ENCODE measurements around the gene BCAR3. TPM values are rescaled to one million over a fixed set of nuclear protein-coding genes. Genes with fewer than 3 reads are reported as not detected.

The BCAR3 gene
- total RNA-seq, 3 donors from 2014 or later (not counting 1 experiment from before 2014, with no cell fraction given): 0.52 to 6.5 (median 2.4) TPM

GRCh38 chr1:93692451-93692861, 10.8 kb upstream of the BCAR3 start:
- H3K27ac ChIP-seq (ENCODE audit: low read length): no peak overlapping the region
- Mint-ChIP-seq H3K4me1 (no peaks in the 10 kb centered on the region), H3K27ac (no peak overlapping the region), H3K27me3 (ENCODE audit: low read depth in 2 of 2) (no peaks in the 10 kb centered on the region), H3K36me3 (no peaks in the 10 kb centered on the region), H3K4me3 (no peak overlapping the region), H3K9me3 (no peaks in the 10 kb centered on the region)
- no peak for TF ChIP-seq CTCF (IDR thresholded peaks at IDR 0.05)
- intact Hi-C loops (cut with micrococcal nuclease): no loop called here
- WGBS (ENCODE audit: insufficient coverage): 58% methylated on average over 2 of the region's 2 CpGs
- H3K4me1 ChIP-seq (ENCODE audit: control insufficient read depth, insufficient read depth, low read length): peaks cover 26% of the 10 kb centered on the region
- H3K4me3 ChIP-seq (ENCODE audit: low read length): no peak overlapping the region
- no peaks in the 10 kb centered on the region for H3K27me3 ChIP-seq (ENCODE audit: control insufficient read depth, insufficient read depth, low read length)
- DNase-seq (no peak), ATAC-seq (no peak)
- no peaks in the 10 kb centered on the region for H3K9me3 ChIP-seq (ENCODE audit: control insufficient read depth, insufficient read depth, low read length)
- H3K36me3 ChIP-seq (ENCODE audit: control insufficient read depth, insufficient read depth, low read length): no peaks in the 10 kb centered on the region

DNA sequence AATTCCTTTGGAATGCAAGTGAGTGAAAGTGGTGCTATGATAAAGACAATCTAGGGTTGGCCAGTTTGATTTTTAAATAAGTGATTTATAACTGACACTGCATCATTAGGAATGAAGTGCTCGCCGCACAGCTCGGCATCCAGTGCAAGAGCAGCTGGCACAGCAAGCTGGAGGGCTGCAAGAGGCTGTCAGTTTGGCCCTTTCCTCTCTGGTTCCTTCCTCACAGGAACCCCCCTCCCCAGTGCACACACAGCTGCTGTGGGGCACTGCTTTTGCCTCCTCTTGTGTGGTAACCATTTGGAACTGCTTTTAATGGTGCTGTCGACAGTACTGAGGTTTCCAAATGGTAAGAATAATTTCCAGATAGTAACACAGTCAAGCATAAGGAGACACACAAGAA, 10.4 kb upstream of the BCAR3 start:
- Mint-ChIP-seq H3K4me3 (no peak overlapping the region), H3K4me1 (no peaks in the 10 kb centered on the region), H3K27ac (no peak overlapping the region), H3K27me3 (ENCODE audit: low read depth in 2 of 2) (no peaks in the 10 kb centered on the region), H3K36me3 (no peaks in the 10 kb centered on the region), H3K9me3 (no peaks in the 10 kb centered on the region)
- TF ChIP-seq CTCF (IDR thresholded peaks at IDR 0.05): no peak
- Histone ChIP-seq H3K9me3 (ENCODE audit: control insufficient read depth, insufficient read depth, low read length) (no peaks in the 10 kb centered on the region), H3K27ac (ENCODE audit: low read length) (no peak overlapping the region), H3K27me3 (ENCODE audit: control insufficient read depth, insufficient read depth, low read length) (no peaks in the 10 kb centered on the region), H3K36me3 (ENCODE audit: control insufficient read depth, insufficient read depth, low read length) (no peaks in the 10 kb centered on the region), H3K4me1 (ENCODE audit: control insufficient read depth, insufficient read depth, low read length) (peaks cover 26% of the 10 kb centered on the region), H3K4me3 (ENCODE audit: low read length) (no peak overlapping the region)
- intact Hi-C loops (cut with micrococcal nuclease): no loop called here
- 39% methylated on average over 4 of the region's 4 CpGs for WGBS (ENCODE audit: insufficient coverage)
- DNase-seq: no peak
- ATAC-seq: no peak

DNA sequence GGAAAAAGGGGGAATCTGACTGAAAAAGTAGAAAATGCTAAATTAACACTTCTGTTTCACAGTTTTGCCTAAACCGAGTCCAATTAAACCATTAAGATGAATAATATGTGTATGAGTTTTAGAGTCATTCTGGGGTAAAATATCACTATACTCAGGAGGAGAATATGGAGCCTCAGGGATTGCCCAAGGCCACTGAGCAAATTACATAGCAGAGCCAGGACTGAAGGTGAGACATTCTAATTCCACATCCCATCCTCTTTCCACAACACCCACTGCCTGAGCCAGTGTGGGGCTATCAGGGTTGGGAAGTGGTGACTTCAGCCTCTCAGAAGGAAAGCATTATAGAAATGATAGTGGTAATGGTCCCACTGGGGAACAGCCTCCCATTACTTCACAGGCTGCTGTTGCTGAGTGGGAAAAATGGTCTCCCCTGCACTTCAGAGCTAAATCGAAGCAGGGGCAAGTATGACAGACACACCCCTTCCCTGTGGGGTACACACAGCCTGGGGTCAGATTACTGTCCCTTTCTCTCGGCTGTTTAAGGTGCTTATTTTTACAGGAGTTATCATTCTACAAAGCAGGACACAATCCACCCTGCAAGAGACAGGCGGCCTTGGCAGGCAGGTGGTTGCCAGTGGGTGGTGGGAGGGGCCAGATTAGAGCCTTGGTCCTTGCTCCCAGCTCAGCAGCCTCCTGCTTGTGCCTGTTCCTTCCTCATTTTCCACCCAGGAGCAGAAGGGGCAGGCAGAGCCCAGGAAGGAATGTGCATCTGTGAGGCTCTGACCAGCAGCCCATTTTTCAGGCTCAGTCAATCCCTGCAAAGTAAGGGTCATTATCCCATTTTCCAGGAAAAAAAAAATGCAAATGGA, 9.5 kb upstream of the BCAR3 start:
- WGBS (ENCODE audit: insufficient coverage): 91% methylated on average over 3 of the region's 4 CpGs
- H3K9me3 Mint-ChIP-seq: no peaks in the 10 kb centered on the region
- H3K4me3 Mint-ChIP-seq: no peak overlapping the region
- Histone ChIP-seq H3K9me3 (ENCODE audit: control insufficient read depth, insufficient read depth, low read length) (no peaks in the 10 kb centered on the region), H3K27me3 (ENCODE audit: control insufficient read depth, insufficient read depth, low read length) (no peaks in the 10 kb centered on the region), H3K4me1 (ENCODE audit: control insufficient read depth, insufficient read depth, low read length) (peaks cover 26% of the 10 kb centered on the region), H3K27ac (ENCODE audit: low read length) (no peak overlapping the region), H3K4me3 (ENCODE audit: low read length) (no peak overlapping the region), H3K36me3 (ENCODE audit: control insufficient read depth, insufficient read depth, low read length) (no peaks in the 10 kb centered on the region)
- H3K36me3 Mint-ChIP-seq: no peaks in the 10 kb centered on the region
- no peak for ATAC-seq
- intact Hi-C loops (cut with micrococcal nuclease): no loop called here
- H3K4me1 Mint-ChIP-seq: no peaks in the 10 kb centered on the region
- no peaks in the 10 kb centered on the region for H3K27me3 Mint-ChIP-seq (ENCODE audit: low read depth in 2 of 2)
- TF ChIP-seq CTCF (IDR thresholded peaks at IDR 0.05): no peak
- H3K27ac Mint-ChIP-seq: no peak overlapping the region
- no peak for DNase-seq

- DNase-seq: no peak
- H3K4me1 ChIP-seq (ENCODE audit: control insufficient read depth, insufficient read depth, low read length): peaks cover 23% of the 10 kb centered on the region
These were observed 8.7 kb upstream of the BCAR3 start for GRCh38 chr1:93690341-93690740.

More at GRCh38 chr1:93690341-93690740, 8.7 kb upstream of the BCAR3 start:
- no peaks in the 10 kb centered on the region for H3K4me1 Mint-ChIP-seq
- H3K9me3 Mint-ChIP-seq: no peaks in the 10 kb centered on the region
- no peaks in the 10 kb centered on the region for H3K36me3 ChIP-seq (ENCODE audit: control insufficient read depth, insufficient read depth, low read length)
- no peak for ATAC-seq
- no peak overlapping the region for H3K27ac Mint-ChIP-seq
- no peak overlapping the region for H3K4me3 ChIP-seq (ENCODE audit: low read length)
- H3K27me3 ChIP-seq (ENCODE audit: control insufficient read depth, insufficient read depth, low read length): no peaks in the 10 kb centered on the region
- intact Hi-C loops (cut with micrococcal nuclease): no loop called here
- H3K27ac ChIP-seq (ENCODE audit: low read length): no peak overlapping the region
- no peaks in the 10 kb centered on the region for H3K36me3 Mint-ChIP-seq
- no peak for TF ChIP-seq CTCF (IDR thresholded peaks at IDR 0.05)
- peaks cover 0 to under 1% of the 10 kb centered on the region in 2 donors for H3K27me3 Mint-ChIP-seq (ENCODE audit: low read depth in 2 of 2)
- H3K4me3 Mint-ChIP-seq: no peak overlapping the region
- no peaks in the 10 kb centered on the region for H3K9me3 ChIP-seq (ENCODE audit: control insufficient read depth, insufficient read depth, low read length)

Data from natural killer cell (primary cell).